ENCODE data around the gene HES4. TPM values are rescaled to one million over a fixed set of nuclear protein-coding genes. Genes with fewer than 3 reads are reported as not detected.

The HES4 gene
- total and polyA plus RNA-seq, 2 of the 13 experiments (the other 11 are each of a cell fraction or from before 2014, with no cell fraction given), result 8.8 to 10.6 TPM

DNA sequence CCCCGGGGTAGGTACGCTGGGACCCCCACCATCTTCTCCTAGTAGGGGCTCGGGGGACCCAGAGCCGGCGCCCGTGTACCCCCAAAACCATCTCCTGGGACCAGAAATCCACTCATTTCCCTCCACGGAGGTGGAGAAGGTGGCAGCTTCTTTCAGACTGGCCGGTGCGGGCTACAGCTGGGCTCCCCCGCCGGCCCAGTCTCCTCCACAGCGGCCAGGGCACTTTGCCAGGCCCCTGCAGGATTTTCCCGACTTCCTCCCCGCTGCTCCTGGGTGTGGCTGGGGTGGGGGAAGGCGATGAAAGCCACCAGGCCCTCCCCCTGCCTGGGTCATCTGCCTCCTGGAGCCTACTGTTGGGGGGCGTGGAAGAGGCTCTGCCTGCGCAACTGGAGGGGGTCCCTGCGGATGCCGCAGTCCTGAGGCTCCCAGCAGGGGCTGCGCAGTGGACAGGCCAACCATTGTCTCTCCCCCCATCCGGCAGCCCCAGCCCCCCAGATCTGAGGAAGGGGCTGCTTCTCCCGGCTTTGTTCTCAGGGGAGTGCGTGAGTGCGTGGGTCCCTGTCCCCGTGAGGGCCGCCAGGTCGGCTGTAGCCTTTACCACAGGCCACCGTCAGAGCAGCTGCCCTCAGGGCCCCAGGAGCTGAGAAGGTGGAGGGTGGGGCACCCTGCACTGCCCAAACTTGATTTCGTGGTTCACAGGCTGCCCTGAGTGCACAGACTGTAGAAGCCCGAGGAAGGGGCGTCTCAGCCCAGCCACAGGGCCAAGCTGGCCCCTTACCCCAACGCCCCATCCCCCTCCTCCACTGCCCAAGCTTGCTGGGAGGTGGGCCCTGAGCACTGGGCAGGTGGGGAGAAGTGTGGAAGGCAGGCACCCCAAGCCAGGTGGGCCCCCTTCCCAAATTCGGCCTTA is 21.4 kb upstream of the HES4 start:
- FAIRE-seq (no peak), DNase-seq (ENCODE audit: low spot score) (no peak), ATAC-seq (no peak)
- Histone ChIP-seq H3K9ac (ENCODE audit: insufficient read depth, low read depth, low read length) (peak overlapping the region; percentile 78; the same call in 1 of the 2 replicates), H4K20me1 (ENCODE audit: insufficient read depth, low read length) (peaks cover 31% of the 10 kb centered on the region; the same call in 1 of the 2 replicates), H2AFZ (ENCODE audit: low read length) (no peak overlapping the region), H3K4me1 (ENCODE audit: insufficient read depth, low read length) (peaks cover 73% of the 10 kb centered on the region), H3K36me3 (replicated peaks in 1 of 2; ENCODE audit: control insufficient read depth in 1 of 2, insufficient read depth in 2 of 2, low read length in 2 of 2) (peaks cover 4 to 10% of the 10 kb centered on the region in 2 experiments; a peak in 3 of 5 replicates), H3K27ac (ENCODE audit: extremely low read length, insufficient read depth, low read length) (no peak overlapping the region), H3K79me2 (ENCODE audit: insufficient read depth, low read length) (peaks cover 23% of the 10 kb centered on the region), H3K4me3 (replicated peaks in 1 of 3; ENCODE audit: insufficient read depth in 1 of 3, low read depth in 2 of 3, low read length in 3 of 3) (peak overlapping the region; percentile 66 to 83 (median 79)), H3K9me3 (ENCODE audit: low read length) (no peaks in the 10 kb centered on the region), H3K4me2 (ENCODE audit: low read depth, low read length) (peak overlapping the region; percentile 90), H3K27me3 (ENCODE audit: control insufficient read depth in 1 of 2, insufficient read depth in 2 of 2, low read length in 2 of 2) (no peaks in the 10 kb centered on the region)
- CTCF ChIA-PET (ENCODE audit: low intra/inter-chr PET ratio, low total read pairs), result no interaction called here
- in situ Hi-C loops (cut with HindIII; ENCODE audit: extremely low pct_ligation_motif_present, low pct_unique_long_range_greater_than_20kb), result loop anchor here (5.0 kb wide), 1 partner anchor 36 kb away; no protein-coding TSS in a partner anchor
- WGBS (ENCODE audit: low lambda C conversion rate), result 38% methylated on average over 17 of the region's 33 CpGs
- BruUV-seq (replicated peaks), result no TSS peak
- POLR2A ChIA-PET, result interaction anchor here (1.2 to 1.8 kb wide), 3 partner anchors 15 to 43 kb away, joined by 4 to 6 read pairs (median 4); no protein-coding TSS in a partner anchor
- intact Hi-C loops (cut with micrococcal nuclease; ENCODE audit: unreplicated experiment), result no loop called here
- TF ChIP-seq HNRNPL (IDR thresholded peaks at IDR 0.05; ENCODE audit: low read depth, low read length) (0 out of 2 replicates have a peak, but pooled peaks have one; percentile 19), RAD21 (CRISPR knock-in tag; IDR thresholded peaks at IDR 0.05) (0 out of 2 replicates have a peak, but pooled peaks have one; percentile 5), RBFOX2 (IDR thresholded peaks at IDR 0.05; ENCODE audit: low read depth, low read length) (peak; percentile 60), ZNF724P (CRISPR knock-in tag; IDR thresholded peaks at IDR 0.05; ENCODE audit: borderline replicate concordance) (no peak), DMAP1 (CRISPR knock-in tag; IDR thresholded peaks at IDR 0.05) (no peak), ZNF263 (CRISPR knock-in tag; IDR thresholded peaks at IDR 0.05) (no peak), ZNF790 (CRISPR knock-in tag; IDR thresholded peaks at IDR 0.05; ENCODE audit: borderline replicate concordance) (no peak), ZNF543 (CRISPR knock-in tag; IDR thresholded peaks at IDR 0.05) (0 out of 2 replicates have a peak, but pooled peaks have one; percentile 19), ZNF564 (CRISPR knock-in tag; IDR thresholded peaks at IDR 0.05) (0 out of 2 replicates have a peak, but pooled peaks have one; percentile 38), ZFP36L1 (CRISPR knock-in tag; IDR thresholded peaks at IDR 0.05) (no peak), STAG1 (CRISPR knock-in tag; IDR thresholded peaks at IDR 0.05) (no peak), ZNF614 (CRISPR knock-in tag; IDR thresholded peaks at IDR 0.05; ENCODE audit: borderline replicate concordance) (no peak), ZFP41 (CRISPR knock-in tag; IDR thresholded peaks at IDR 0.05; ENCODE audit: borderline replicate concordance) (no peak), RBM39 (IDR thresholded peaks at IDR 0.05; ENCODE audit: low read depth, low read length, poor library complexity, severe bottlenecking) (no peak)
- TF ChIP-seq, protein P1, sequence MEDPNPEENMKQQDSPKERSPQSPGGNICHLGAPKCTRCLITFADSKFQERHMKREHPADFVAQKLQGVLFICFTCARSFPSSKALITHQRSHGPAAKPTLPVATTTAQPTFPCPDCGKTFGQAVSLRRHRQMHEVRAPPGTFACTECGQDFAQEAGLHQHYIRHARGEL (CRISPR knock-in tag; IDR thresholded peaks at IDR 0.05), result no peak
- TF ChIP-seq, protein P2, sequence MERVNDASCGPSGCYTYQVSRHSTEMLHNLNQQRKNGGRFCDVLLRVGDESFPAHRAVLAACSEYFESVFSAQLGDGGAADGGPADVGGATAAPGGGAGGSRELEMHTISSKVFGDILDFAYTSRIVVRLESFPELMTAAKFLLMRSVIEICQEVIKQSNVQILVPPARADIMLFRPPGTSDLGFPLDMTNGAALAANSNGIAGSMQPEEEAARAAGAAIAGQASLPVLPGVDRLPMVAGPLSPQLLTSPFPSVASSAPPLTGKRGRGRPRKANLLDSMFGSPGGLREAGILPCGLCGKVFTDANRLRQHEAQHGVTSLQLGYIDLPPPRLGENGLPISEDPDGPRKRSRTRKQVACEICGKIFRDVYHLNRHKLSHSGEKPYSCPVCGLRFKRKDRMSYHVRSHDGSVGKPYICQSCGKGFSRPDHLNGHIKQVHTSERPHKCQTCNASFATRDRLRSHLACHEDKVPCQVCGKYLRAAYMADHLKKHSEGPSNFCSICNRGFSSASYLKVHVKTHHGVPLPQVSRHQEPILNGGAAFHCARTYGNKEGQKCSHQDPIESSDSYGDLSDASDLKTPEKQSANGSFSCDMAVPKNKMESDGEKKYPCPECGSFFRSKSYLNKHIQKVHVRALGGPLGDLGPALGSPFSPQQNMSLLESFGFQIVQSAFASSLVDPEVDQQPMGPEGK (CRISPR knock-in tag; IDR thresholded peaks at IDR 0.05), result peak; percentile 58
- TF ChIP-seq, protein P3, sequence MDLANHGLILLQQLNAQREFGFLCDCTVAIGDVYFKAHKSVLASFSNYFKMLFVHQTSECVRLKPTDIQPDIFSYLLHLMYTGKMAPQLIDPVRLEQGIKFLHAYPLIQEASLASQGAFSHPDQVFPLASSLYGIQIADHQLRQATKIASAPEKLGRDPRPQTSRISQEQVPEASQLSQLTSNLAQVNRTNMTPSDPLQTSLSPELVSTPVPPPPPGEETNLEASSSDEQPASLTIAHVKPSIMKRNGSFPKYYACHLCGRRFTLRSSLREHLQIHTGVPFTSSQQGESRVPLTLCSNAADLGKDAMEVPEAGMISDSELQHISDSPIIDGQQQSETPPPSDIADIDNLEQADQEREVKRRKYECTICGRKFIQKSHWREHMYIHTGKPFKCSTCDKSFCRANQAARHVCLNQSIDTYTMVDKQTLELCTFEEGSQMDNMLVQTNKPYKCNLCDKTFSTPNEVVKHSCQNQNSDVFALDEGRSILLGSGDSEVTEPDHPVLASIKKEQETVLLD (CRISPR knock-in tag; IDR thresholded peaks at IDR 0.05; ENCODE audit: low read depth), result no peak
- TF ChIP-seq, protein P4, sequence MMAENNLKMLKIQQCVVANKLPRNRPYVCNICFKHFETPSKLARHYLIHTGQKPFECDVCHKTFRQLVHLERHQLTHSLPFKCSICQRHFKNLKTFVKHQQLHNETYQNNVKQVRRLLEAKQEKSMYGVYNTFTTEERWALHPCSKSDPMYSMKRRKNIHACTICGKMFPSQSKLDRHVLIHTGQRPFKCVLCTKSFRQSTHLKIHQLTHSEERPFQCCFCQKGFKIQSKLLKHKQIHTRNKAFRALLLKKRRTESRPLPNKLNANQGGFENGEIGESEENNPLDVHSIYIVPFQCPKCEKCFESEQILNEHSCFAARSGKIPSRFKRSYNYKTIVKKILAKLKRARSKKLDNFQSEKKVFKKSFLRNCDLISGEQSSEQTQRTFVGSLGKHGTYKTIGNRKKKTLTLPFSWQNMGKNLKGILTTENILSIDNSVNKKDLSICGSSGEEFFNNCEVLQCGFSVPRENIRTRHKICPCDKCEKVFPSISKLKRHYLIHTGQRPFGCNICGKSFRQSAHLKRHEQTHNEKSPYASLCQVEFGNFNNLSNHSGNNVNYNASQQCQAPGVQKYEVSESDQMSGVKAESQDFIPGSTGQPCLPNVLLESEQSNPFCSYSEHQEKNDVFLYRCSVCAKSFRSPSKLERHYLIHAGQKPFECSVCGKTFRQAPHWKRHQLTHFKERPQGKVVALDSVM (CRISPR knock-in tag; IDR thresholded peaks at IDR 0.05), result no peak

Measured in HepG2 (cell line).